HG03354 (cell line): ENCODE measurements around the gene MT1E.
"Not testable (repeated sequence)": the region's sequence is repeated elsewhere in the genome, so short reads cannot be mapped to it uniquely, and the experiment has no call there.

Experiments
- ATAC-seq: cut with Tn5 transposase; IDR thresholded peaks from one replicate; pipeline ENCODE4 v1.9.1; 2021; ENCODE audit warnings: mild to moderate bottlenecking; ENCODE audit not compliant: unreplicated experiment, poor library complexity, severe bottlenecking

Gene MT1E

DNA sequence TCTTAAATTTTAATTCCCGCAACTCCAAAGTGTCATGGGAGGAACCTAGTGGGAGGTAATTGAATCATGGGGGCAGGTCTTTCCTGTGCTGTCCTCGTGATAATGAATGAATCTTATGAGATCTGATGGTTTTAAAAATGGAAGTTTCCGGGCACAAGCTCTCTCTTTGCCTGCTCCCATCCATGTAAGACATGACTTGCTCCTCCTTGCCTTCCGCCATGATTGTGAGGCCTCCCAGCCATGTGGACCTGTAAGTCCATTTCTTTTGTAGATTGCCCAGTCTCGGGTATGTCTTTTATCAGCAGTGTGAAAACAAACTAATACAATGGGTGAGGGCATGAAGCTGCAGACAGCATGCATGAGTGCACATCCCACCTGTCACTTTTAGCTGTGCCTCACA, 2.4 kb upstream of the MT1E start:
- ATAC-seq, result not testable (repeated sequence)

DNA sequence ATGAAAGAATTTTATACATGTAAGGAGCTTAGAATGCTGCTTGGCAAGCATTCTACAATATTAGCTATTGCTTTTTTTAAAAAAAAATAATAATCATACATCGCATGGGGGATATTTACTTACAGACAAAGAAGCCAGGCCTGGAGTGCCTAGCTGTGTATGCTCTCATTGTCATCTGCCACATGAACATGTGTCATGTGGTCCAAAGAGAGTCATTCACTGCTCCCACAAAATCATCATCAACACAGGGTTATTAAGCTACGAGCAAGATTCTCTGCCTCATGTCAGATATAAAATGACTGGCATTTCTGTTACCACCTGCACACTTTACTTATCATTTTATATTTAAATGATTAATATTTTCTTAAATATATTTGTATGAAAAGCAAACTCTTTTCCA, 1.9 kb upstream of the MT1E start:
- no peak for ATAC-seq

DNA sequence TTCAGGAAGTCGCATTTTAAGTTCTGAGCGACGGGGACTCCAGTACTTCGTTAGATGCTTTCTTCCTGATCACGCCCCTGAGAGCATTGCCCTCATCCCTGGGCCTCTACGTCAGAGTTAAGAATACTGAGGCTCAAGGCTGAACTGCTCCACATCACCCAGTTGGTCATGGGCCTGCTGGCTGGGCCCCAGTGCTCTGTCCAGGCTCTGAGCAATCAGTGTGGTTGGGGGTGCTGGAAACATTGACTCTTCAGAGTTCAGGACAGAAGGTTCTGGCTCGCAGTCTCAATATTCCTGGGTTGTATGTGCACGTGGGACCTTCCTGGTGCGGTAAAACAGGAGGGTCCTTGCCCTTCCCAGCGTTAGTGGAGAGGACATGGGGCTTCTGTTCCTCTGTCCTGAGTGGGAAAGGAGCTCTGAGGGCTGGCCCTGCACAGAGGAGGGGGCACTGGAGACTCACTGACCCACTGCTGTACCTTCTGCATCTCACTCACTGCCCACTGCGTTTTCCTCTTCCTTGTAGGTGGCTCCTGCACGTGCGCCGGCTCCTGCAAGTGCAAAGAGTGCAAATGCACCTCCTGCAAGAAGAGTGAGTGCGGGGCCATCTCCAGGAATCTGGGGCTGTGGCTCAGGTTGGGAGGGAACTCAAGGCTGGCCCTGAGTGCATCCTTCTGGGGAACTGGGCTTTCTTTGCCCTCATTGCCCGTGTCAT, 518 bp downstream of the MT1E start:
- peak; percentile 19 for ATAC-seq

DNA sequence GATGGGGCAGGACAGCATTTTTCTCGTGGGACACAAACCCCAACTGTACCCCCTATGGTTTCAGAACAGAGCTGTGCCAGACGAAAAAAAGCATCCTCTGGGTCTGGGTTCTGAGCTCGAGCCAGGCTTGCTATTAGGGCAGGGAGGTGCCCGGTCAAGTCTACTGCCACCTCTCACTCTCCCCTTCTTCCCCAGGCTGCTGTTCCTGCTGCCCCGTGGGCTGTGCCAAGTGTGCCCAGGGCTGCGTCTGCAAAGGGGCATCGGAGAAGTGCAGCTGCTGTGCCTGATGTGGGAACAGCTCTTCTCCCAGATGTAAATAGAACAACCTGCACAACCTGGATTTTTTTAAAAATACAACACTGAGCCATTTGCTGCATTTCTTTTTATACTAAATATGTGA, 1.1 kb downstream of the MT1E start:
- no peak for ATAC-seq

DNA sequence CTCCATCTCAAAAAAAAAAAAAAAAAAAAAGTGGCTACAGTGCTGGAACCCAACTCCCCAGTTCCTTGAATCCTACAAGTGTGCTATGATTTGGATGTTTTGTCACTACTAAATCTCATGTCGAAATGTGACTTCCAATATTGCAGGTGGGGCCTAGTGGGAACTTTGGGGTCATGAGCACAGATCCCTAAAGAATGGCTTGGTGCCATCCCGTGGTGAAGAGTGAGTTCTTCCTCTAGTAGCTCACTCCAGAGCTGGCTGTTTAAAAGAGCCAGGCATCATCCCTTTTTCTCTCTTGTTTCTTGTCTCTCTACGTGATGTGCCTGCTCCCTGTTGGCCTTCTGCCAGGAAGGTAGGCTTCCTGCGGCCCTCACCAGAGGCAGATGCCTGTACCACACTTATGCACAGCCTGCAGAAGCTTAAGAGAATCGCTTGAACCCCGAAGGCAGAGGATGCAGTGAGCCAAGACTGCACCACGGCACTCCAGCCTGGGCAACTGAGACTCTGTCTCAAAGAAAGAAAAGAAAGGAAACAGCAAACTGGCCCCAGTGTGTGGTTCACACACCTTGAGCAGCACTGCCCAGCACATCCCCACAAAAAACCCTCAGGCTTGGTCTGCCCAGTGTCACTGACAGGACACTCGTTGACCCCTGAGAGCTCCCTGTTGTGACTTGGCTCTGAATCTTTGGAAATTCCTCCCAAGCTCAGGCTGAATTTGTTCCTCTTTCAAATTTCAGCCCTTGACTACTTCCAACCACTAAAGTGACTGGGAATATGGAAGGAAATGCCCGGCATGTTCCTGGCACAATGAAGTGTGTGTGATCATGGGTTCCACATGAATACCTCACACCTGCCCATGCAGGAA, 3.1 kb downstream of the MT1E start:
- no peak for ATAC-seq

DNA sequence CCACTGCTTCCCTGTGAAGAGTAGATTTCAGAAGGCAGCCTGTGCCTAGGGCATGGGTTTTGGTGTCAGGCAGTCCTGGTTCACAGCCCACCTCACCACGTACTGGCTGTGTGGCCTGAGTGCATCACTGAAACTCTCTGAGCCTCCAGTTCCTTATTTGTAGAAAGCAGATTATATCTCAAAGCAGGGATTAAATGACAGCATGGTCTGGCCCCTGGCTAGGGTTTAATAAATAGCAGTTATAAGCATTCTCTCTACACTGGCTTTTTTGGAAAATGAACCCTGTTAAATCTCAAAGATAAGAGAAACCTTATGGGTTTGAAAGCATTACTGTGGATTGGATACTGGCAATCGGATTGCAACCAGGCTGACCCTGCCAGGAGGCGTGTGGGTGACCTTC, 4.0 kb downstream of the MT1E start:
- ATAC-seq, result no peak

DNA sequence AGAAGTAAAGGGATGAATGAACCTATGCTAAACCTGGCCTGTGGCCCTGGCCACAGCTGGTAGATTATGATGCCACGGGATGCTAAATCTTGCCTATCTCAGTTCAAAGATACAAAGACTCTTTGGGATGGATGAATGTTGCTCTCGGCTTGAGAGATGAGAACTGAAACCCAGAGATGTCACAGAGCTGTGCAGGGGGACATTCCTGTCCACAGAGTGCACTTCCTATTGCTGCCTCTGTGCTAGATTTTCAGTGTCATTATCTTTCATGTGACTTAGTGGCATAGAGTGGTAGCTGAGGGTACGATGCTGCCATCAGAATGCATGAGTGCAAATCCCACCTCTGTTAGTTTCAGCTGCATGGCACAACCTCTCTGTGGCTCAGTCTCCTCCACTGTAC, 4.6 kb downstream of the MT1E start:
- ATAC-seq, result peak; percentile 67

DNA sequence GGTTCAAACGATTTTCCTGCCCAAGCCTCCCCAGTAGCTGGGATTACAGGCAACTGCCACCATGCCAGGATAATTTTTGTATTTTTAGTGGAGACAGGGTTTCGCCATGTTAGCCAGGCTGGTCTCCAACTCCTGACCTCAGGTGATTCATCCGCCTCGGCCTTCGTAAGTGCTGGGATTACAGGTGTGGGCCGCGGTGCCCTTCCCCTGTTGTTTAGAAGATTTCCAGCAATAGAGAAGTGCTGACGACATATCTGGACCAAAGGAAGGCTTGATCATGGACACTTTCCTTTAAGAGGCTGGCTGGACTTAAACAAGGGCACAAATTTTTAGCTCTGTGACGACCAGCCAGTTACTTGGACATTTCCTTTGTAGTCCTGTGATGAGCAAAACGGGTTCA, 5.6 kb downstream of the MT1E start:
- no peak for ATAC-seq

DNA sequence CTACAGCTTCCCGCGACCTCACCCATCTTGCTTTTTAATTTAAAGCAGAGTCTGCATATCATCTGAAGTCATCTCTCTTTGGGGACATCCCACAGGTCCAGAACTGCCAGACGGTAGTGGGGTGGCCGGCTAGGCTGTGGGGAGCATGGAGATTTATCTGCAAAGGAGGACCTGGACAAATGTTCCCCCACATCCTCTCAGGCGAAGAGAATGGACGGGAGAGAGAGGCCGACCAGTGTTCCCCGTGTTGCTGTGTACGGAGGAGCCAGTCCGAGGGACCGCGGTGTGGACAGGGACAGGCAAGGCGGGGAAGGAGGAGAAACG, 6.2 kb downstream of the MT1E start:
- no peak for ATAC-seq

DNA sequence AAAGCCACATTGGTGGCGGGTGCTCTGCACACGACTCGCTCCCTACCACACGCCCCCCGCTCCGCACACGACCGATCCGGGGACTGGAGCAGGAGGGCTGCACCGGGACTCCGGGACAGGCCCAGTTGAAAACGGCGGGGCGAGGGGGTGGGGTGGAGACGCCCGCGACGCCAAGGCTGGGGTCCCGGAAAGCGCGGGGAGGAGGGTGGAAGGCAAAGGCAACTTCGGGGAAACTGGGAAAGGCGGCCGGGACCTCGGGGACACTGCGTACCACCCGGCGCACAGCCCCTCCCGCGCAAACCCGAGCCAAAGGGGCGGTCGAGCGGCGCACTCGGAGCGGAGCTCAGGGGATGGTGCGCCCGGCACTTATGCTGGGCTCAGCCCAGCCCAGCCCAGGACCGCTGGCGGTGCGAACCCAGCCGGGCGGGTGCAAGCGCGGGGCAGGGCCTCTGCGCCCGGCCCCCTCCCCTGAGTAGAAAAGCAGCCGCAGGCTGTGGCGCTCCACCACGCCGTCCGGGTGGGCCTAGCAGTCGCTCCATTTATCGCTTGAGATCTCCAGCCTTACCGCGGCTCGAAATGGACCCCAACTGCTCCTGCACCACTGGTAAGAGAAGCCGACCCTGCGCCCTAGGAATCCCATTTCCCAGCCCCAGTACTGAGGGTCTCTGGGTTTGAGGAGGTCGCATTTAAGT, 6.7 kb downstream of the MT1E start, which contains the start of gene MT1M:
MT1M (plus strand) TSS at position 504 of the 692 bp plus-strand sequence; CDS start at position 577, 73 bp downstream.
- no peak for ATAC-seq

DNA sequence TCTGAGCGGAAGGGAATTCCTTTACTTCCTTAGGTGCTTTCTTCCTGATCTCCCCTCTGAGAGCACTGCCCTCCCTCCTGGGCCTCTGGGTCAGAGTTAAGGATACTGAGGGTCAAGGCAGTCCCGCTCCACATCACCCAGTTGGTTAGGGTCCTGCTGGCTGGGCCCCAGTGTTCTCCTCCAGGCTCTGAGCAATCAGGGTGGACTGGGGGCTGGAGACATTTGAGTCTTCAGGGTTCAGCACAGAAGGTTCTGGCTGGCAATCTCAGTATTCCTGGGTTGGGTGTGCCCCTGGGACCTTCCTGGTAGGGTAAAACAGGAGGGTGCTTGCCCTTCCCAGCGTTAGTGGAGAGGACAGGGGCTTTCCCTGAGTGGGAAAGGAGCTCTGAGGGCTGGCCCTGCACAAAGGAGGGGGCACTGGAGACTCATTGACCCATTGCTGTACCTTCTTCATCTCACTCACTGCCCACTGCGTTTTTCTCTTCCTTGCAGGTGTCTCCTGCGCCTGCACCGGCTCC, 7.3 kb downstream of the MT1E start:
- no peak for ATAC-seq

DNA sequence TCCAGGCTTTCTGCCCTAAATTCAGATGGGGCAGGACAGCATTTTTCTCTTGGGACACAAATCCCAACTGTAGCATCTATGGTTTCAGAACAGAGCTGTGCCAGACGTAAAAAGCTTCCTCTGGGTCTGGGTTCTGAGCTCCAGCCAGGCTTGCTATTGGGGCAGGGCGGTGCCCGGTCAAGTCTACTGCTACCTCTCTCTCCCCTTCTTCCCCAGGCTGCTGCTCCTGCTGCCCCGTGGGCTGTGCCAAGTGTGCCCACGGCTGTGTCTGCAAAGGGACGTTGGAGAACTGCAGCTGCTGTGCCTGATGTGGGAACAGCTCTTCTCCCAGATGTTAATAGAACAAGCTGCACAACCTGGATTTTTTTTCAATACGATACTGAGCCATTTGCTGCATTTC, 8.0 kb downstream of the MT1E start:
- ATAC-seq, result no peak

DNA sequence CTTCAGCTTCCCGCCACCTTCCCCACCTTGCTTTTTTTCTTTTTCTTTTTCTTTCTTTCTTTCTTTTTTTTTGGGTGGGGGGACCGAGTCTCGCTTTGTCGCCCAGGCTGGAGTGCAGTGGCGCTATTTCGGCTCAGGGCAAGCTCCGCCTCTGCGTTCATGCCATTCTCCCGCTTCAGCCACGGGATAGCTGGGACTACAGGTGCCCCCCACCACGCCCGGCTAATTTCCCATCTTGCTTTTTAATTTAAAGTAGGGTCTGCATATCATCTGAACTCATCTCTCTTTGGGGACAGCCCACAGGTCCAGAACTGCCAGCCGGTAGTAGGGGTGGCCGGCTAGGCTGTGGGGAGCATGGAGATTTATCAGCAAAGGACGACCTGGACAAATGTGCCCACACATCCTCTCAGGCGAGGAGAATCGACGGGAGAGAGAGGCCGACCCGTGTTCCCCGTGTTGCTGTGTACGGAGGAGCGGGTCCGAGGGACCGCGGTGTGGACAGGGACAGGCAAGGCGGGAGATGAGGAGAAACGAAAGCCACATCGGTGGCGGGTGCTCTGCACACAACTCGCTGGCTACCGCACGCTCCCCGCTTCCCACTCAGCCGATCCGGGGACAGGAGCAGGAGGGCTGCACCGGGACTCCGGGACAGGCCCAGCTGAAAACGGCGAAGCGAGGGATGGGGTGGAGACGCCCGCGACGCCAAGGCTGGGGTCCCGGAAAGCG, 9.3 kb downstream of the MT1E start:
- no peak for ATAC-seq

DNA sequence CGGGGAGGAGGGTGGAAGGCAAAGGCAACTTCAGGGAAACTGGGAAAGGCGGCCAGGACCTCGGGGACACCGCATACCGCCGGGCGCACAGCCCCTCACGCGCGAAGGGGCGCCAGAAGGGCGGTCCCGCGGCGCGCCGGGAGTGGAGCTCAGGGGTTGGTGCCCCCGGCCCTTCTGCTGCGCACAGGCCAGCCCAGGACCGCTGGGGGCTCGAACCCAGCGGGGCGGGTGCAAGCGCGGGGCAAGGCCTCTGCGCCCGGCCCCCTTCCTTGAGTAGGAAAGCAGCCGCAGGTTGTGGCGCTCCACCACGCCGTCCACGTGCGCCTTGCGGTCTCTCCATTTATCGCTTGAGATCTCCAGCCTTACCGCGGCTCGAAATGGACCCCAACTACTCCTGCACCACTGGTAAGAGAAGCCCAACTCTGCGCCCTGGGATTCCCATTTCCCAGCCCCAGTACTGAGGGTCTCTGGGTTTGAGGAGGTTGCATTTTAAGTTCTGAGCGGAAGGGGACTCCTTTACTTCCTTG, 9.9 kb downstream of the MT1E start:
- ATAC-seq, result no peak

DNA sequence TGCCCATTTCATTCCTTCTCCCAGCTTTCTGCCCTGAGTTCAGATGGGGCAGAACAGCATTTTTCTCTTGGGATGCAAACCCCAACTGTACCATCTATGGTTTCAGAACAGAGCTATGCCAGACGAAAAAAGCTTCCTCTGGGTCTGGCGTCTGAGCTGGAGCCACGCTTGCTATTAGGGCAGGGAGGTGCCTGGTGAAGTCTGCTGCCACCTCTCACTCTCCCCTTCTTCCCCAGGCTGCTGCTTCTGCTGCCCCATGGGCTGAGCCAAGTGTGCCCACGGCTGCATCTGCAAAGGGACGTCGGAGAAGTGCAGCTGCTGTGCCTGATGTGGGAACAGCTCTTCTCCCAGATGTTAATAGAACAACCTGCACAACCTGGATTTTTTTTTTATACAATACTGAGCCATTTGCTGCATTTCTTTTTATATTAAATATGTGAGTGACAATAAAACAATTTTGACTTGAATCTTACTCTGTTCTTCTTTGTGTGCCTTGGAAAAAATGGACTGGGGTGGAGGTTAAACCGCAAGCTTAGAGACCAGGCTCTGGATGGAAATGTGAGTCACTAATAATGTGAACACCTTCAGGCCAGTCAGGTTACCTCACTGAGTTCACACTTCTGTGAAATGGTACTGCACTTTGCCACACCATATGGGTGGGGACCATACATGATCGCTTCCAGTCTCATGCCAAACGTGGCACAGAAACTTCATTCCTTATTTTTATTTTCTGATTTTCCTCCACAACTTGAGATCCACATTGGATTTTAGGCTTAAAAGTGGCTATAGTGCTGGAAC, 11.2 kb downstream of the MT1E start:
- ATAC-seq, result no peak

DNA sequence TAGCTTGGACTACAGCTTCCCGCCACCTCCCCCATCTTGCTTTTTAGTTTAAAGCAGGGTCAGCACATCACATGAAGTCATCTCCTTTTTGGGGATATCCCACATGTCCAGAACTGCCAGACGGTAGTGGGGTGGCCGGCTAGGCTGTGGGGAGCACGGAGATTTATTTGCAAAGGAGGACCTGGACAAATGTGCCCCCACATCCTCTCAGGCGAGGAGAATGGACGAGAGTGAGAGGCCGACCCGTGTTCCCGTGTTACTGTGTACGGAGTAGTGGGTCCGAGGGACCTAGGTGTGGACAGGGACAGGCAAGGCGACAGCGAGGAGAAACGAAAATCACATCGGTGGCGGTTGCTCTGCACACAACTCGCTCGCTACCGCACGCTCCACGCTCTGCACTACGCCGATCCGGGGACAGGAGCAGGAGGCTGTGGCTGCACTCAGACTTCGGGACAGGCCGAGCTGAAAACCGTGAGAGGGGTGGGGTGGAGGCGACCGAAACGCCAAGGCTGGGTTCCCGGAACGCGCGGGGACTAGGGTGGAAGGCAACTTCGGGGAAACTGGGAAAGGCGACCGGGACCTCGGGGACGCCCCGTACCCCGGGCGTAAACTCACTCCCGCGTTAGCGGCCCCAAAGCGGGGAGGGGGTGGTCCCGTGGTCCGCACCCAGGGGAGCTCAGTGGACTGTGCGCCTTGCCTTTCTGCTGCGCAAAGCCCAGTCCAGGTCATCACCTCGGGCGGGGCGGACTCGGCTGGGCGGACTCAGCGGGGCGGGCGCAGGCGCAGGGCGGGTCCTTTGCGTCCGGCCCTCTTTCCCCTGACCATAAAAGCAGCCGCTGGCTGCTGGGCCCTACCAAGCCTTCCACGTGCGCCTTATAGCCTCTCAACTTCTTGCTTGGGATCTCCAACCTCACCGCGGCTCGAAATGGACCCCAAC, 12.5 kb downstream of the MT1E start, which contains the start of gene MT1A:
MT1A (plus strand) TSS at position 853 of the 937 bp plus-strand sequence; CDS start at position 926, 73 bp downstream.
- ATAC-seq, result no peak

DNA sequence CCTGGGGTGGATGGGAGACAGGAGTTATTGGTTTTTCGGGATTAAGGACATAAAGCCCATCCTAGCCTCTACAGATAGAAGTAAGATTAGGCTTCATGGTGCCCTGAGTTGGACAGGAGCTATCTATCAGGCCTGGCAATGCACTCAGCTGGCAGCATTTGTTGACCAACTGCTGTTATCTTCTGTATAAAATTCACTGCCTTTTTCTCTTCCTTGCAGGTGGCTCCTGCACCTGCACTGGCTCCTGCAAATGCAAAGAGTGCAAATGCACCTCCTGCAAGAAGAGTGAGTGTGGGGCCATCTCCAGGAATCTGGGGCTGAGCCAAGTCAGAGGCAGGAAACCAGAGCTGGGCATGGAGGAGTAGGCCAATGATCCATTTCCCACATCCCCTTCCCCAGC, 13.5 kb downstream of the MT1E start:
- no peak for ATAC-seq

DNA sequence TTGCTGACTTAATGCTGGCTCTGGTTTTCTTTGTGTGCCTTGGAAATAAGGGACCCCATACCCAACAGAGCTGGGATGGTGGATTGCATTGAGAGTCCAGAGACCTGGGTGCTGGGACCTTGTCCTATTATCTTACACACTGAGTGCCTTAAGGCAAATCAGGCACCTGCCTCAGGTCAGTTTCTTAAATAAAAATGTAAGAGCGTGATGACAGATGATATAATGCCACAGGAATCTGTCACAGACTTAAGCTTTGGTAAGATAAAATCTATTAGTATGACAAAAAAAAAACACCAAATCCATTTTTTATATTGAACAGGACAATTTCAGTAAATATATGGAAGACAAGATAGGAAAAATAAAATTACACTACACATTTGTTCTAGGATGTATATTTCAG, 14.5 kb downstream of the MT1E start:
- no peak for ATAC-seq
